ENCODE results near the gene SETD3.

Gene SETD3

DNA sequence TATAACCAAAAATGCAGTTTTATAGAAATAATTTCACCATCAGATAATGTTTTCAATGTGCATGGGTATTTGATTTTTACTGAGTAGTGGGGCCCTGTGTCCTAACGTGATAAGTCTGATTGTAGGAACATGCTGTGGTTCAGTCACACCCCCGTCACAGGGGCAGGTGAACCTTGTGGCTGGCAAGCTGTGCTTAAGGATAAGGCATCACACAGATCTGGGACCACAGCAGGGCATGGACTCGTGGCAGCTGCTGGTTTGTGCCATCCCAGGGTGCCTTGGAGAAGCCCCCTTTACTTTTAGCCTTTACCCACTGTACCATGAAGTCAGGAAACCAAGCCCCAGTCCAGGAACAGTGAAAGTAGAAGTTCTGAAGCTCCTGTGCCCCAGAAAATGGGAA is 17.2 kb upstream of the SETD3 start:
- H3K4me3 ChIP-seq (ENCODE audit: low read depth, low read length): no peak overlapping the region

DNA sequence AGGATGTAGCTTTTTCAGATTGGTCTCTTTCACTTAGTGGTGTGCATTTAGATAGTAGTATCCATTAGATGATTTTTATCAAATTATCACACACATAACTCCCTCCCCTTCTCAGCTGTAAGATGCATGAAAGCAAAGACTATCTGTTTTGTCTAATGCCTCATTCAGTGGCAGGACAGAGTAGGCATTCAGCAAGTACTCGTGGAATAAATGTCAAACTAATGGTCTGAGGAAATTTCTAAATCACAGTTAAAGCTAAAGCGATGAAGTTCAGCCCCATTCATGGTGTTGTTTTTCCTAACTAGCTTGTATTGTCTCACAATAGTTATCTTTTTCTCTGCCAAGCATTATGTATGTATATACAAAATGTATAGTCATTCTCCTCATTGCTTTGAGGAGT is 16.7 kb upstream of the SETD3 start:
- no peak overlapping the region for H3K4me3 ChIP-seq (ENCODE audit: low read depth, low read length)

- no peak overlapping the region for H3K4me3 ChIP-seq (ENCODE audit: low read depth, low read length)
These were observed 3.4 kb upstream of the SETD3 start for GRCh38 chr14:99484106-99484505.

- peak overlapping the region; percentile 96 for H3K4me3 ChIP-seq (ENCODE audit: low read depth, low read length)
These were observed 1.1 kb upstream of the SETD3 start for GRCh38 chr14:99481745-99482099.

- H3K4me3 ChIP-seq (ENCODE audit: low read depth, low read length): peak within 1 kb of the TSS; percentile 96
These were observed 472 bp upstream of the SETD3 start, which contains the start of gene CCNK for GRCh38 chr14:99480917-99481744. Gene CCNK, plus strand, starts transcription at chr14:99481409. Its CDS starts 11,269 bp downstream, at chr14:99492678.

DNA sequence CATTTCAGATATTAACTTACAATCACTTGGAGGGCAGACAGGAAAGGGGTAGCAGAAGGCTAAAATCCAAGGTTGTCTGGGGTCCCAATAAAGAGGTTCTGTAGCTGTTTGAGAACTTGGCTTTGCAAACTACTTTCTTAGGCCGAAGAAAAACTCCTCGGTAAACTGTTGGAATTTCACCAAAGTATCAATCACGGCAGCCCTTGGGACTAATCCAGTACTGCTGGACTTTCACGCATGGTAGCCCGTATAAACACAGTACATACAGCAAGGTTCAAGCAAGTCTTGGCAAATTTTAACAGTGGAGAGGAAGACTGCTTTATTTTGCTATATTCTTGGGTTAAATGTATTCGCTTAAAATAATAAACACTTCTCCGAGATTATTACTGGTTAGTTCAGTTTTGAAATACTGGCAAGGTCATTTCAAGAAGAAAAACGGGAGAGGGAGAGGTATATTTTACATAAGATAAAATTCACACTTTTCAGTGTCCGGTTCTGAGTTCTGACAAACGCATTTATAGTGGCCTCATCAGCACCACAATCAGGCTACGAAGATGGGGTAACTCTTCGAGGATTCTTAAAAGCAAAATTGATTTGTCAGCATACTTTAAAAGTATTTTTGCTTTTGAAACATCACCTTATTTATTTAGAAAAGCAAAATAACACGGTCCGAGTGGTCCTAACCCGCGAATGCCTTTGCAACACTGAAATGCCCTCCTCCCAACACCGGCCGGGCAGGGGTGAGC is 1.3 kb downstream of the SETD3 start:
- H3K4me3 ChIP-seq (ENCODE audit: low read depth, low read length): peak overlapping the region; percentile 81

GRCh38 chr14:99478128-99478527 is 2.5 kb downstream of the SETD3 start:
- no peak overlapping the region for H3K4me3 ChIP-seq (ENCODE audit: low read depth, low read length)

DNA sequence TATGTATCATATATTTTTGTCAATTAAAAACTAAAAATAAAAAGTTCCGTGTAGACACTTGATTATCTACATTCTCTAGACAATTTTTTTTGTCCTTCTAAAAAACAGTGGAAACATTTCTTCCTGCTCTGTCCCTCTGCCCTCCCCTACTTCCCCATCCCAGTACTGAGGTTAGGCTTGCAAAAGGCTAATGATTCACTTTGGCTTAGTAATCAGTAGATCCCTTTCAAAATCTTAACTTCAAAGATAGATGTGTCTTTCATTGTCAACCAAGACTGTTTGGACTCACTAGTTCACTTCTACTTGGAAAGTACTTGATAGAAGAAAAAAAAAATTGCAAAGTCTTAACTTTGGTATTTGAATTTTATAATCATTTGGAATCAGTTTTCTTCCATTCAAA is 3.8 kb downstream of the SETD3 start:
- H3K4me3 ChIP-seq (ENCODE audit: low read depth, low read length): no peak overlapping the region

- H3K4me3 ChIP-seq (ENCODE audit: low read depth, low read length): no peak overlapping the region
These were observed 5.0 kb downstream of the SETD3 start for GRCh38 chr14:99475660-99476059.

- H3K4me3 ChIP-seq (ENCODE audit: low read depth, low read length): no peak overlapping the region
These were observed 5.5 kb downstream of the SETD3 start for GRCh38 chr14:99475179-99475578.

- H3K4me3 ChIP-seq (ENCODE audit: low read depth, low read length): no peak overlapping the region
These were observed 7.2 kb downstream of the SETD3 start for GRCh38 chr14:99473458-99473857.

- no peak overlapping the region for H3K4me3 ChIP-seq (ENCODE audit: low read depth, low read length)
These were observed 7.7 kb downstream of the SETD3 start for GRCh38 chr14:99472937-99473336.

GRCh38 chr14:99471731-99472130 is 8.9 kb downstream of the SETD3 start:
- H3K4me3 ChIP-seq (ENCODE audit: low read depth, low read length): no peak overlapping the region

- no peak overlapping the region for H3K4me3 ChIP-seq (ENCODE audit: low read depth, low read length)
These were observed 11.6 kb downstream of the SETD3 start for GRCh38 chr14:99468836-99469592.

DNA sequence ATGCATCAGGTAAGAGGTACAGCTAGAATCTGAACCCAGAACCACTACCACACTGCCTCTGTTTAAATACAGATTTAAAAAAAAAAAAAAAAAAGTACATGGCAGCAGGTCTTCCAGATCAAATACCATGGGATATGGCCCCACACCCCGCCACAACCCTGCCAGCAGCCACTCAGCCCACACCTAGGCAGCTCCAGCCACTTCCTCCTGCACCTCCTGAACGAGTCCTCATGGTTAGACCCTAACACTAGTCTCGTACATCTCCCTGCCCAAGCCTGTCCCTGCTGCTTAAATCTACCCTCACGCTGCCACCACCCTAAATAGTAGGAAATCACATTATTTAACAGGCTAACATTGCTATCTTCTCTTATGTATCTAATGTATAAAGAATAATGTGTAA is 12.6 kb downstream of the SETD3 start:
- H3K4me3 ChIP-seq (ENCODE audit: low read depth, low read length): no peak overlapping the region

DNA sequence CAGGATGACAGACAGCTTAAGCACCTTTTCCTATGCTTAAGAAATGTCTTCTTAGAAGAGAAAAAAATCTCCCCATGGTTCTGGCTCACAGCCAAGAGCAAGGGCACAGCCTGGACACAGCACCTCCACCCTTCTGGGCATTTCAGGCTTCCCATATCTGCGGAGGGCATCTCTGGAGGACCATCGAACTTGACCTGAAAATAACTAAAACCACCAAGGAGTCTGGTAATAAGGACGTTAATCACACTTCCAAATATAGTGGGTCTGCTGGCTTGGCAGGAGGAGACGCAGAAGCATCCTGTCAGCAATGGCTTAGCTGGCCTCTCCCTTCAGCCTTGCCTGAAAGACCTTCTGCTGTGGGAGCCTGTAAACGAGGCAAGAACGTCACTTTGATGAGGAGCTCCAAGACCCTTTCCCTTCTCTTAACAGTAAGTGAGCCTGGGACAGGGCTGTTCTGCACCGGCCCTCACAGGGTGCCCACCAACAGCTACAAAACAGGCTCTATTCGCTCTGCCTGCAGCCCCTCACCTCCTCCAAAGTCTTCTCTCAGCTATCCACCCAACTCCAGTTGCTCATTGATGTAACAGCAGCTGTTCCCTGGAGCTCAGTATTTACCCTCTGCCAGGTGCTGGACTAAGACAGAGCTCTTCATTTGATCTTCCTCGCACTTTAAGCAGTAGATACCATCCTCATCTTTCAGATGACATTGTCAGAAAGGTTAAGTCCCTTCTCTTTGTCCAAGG is 13.2 kb downstream of the SETD3 start:
- no peak overlapping the region for H3K4me3 ChIP-seq (ENCODE audit: low read depth, low read length)

DNA sequence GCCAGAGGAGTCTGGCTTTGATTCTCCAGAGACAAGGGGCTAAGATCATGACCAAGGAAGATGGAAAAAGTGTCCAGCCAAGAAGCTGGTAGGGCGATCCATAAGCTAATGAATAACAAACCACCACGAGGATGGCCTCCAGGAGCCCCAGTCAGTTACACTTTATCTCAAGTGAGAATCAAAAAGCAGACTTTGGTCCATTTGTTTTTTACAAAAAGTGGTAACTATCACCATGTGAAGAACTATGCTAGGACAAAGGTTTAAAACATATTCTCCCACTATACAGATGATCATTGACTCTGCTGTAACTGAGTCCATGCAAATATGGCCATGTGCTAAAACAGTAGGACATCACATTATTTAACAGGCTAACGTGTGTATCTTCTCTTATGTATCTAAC is 13.9 kb downstream of the SETD3 start:
- H3K4me3 ChIP-seq (ENCODE audit: low read depth, low read length): no peak overlapping the region

DNA sequence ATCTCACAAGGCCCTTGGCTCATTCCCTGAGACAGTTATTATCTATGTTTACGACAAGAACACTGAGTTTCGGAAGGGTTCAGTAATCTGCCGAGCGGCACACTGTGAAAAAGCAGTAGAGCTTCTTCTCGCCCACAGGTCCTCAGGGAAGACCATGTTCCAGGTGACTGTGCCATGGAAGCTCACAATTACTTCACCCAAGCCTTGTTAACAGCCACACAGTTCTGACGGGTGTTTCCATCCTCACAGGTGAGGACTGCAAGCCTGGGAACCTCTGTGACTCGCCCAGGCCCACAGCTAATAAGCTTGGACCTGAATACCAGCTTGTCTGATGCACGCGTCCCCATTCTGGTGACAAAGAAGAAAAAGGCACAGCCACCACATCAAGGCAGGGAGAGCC is 15.4 kb downstream of the SETD3 start:
- H3K4me3 ChIP-seq (ENCODE audit: low read depth, low read length): no peak overlapping the region

DNA sequence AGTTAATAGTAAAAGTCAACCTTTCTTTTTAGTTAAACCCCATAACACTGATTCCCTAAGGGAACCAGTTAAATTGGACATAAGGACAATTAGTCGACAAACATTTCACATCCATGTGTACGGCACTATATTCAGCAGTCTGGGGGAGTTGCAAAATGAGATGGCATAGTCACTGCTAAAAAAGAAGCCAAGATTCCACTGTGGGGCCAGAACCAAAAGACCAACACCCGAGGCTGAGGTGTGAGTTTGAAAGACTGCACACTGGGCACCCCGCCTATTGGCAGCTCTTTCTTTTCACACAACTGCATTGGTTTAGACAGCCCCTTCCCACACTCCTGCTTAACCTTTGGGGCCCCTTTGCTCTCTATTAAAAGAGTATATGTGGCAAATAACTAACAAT is 16.7 kb downstream of the SETD3 start:
- H3K4me3 ChIP-seq (ENCODE audit: low read depth, low read length): no peak overlapping the region

DNA sequence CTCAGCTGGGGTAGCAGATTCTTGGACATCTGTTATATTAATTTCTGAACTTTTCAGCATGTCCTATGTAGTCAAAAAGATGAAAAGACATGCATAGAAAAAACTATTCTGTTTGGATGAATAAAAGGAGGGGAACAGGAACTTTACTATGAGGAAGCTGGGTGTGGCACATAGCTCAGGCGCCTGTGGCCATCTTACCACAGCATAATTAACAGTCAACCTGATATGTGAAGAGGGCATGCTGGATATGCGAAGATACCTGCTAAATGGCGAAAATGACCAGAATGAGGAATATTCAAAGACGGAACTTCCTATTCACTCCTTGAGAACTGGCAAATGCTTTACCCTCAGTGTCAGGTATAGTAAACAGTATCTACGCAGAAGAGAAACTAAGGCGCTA is 18.4 kb downstream of the SETD3 start:
- no peak overlapping the region for H3K4me3 ChIP-seq (ENCODE audit: low read depth, low read length)
